ENCODE results near the gene PXDC1. TPM values are rescaled to one million over a fixed set of nuclear protein-coding genes. Genes with fewer than 3 reads are reported as not detected.
"Not testable (repeated sequence)": the region's sequence is repeated elsewhere in the genome, so short reads cannot be mapped to it uniquely, and the experiment has no call there.

PXDC1 gene
- total and polyA plus RNA-seq, 2 experiments from 2014 or later, result 12.3 to 16.1 TPM

GRCh38 chr6:3693831-3694230 lies 57.7 kb downstream of the PXDC1 start:
- Histone ChIP-seq H3K4me1 (ENCODE audit: low read depth) (no peaks in the 10 kb centered on the region), H3K4me3 (no peak overlapping the region), H3K36me3 (no peaks in the 10 kb centered on the region), H3K27ac (no peak overlapping the region), H3K27me3 (no peaks in the 10 kb centered on the region), H3K9me3 (ENCODE audit: low read depth) (no peaks in the 10 kb centered on the region)
- TF ChIP-seq CTCF (IDR thresholded peaks at IDR 0.05; ENCODE audit: low read depth, low read length), result no peak
- DNase-seq (ENCODE audit: low read depth in 1 of 2, low spot score in 1 of 2), result peak in 1 of 2 donors; percentile 25

GRCh38 chr6:3690506-3690905 lies 61.0 kb downstream of the PXDC1 start:
- Histone ChIP-seq H3K4me3 (no peak overlapping the region), H3K4me1 (ENCODE audit: low read depth) (no peaks in the 10 kb centered on the region), H3K27me3 (no peaks in the 10 kb centered on the region), H3K36me3 (no peaks in the 10 kb centered on the region), H3K9me3 (ENCODE audit: low read depth) (no peaks in the 10 kb centered on the region), H3K27ac (no peak overlapping the region)
- no peak for DNase-seq (ENCODE audit: low read depth in 1 of 2, low spot score in 1 of 2)
- no peak for TF ChIP-seq CTCF (IDR thresholded peaks at IDR 0.05; ENCODE audit: low read depth, low read length)

- H3K9me3 ChIP-seq (ENCODE audit: low read depth), result no peaks in the 10 kb centered on the region
- no peak for TF ChIP-seq CTCF (IDR thresholded peaks at IDR 0.05; ENCODE audit: low read depth, low read length)
- no peak overlapping the region for H3K27ac ChIP-seq
- H3K36me3 ChIP-seq, result no peaks in the 10 kb centered on the region
- no peak overlapping the region for H3K4me3 ChIP-seq
- H3K4me1 ChIP-seq (ENCODE audit: low read depth), result no peaks in the 10 kb centered on the region
- H3K27me3 ChIP-seq, result no peaks in the 10 kb centered on the region
- no peak for DNase-seq (ENCODE audit: low read depth in 1 of 2, low spot score in 1 of 2)
Measured at GRCh38 chr6:3687847-3688246, 63.7 kb downstream of the PXDC1 start.

GRCh38 chr6:3683331-3683730 lies 68.2 kb downstream of the PXDC1 start:
- H3K27me3 ChIP-seq, result no peaks in the 10 kb centered on the region
- no peak overlapping the region for H3K4me3 ChIP-seq
- no peaks in the 10 kb centered on the region for H3K9me3 ChIP-seq (ENCODE audit: low read depth)
- H3K4me1 ChIP-seq (ENCODE audit: low read depth), result no peaks in the 10 kb centered on the region
- no peak overlapping the region for H3K27ac ChIP-seq
- no peak for TF ChIP-seq CTCF (IDR thresholded peaks at IDR 0.05; ENCODE audit: low read depth, low read length)
- H3K36me3 ChIP-seq, result no peaks in the 10 kb centered on the region
- DNase-seq (ENCODE audit: low read depth in 1 of 2, low spot score in 1 of 2), result no peak

GRCh38 chr6:3678946-3679345 lies 72.6 kb downstream of the PXDC1 start:
- DNase-seq (ENCODE audit: low read depth in 1 of 2, low spot score in 1 of 2), result no peak
- Histone ChIP-seq H3K4me3 (no peak overlapping the region), H3K27ac (no peak overlapping the region), H3K9me3 (ENCODE audit: low read depth) (no peaks in the 10 kb centered on the region), H3K27me3 (no peaks in the 10 kb centered on the region), H3K4me1 (ENCODE audit: low read depth) (no peaks in the 10 kb centered on the region), H3K36me3 (no peaks in the 10 kb centered on the region)
- no peak for TF ChIP-seq CTCF (IDR thresholded peaks at IDR 0.05; ENCODE audit: low read depth, low read length)

- H3K4me1 ChIP-seq (ENCODE audit: low read depth); H3K27ac ChIP-seq; H3K9me3 ChIP-seq (ENCODE audit: low read depth): not testable (repeated sequence)
Measured at GRCh38 chr6:3677751-3678150, 73.8 kb downstream of the PXDC1 start.

GRCh38 chr6:3677351-3677750 lies 74.2 kb downstream of the PXDC1 start:
- not testable (repeated sequence) for H3K36me3 ChIP-seq; H3K27me3 ChIP-seq; H3K27ac ChIP-seq; H3K4me3 ChIP-seq; H3K4me1 ChIP-seq (ENCODE audit: low read depth); H3K9me3 ChIP-seq (ENCODE audit: low read depth); DNase-seq (ENCODE audit: low read depth in 1 of 2, low spot score in 1 of 2)

More at GRCh38 chr6:3677751-3678150, 73.8 kb downstream of the PXDC1 start:
- H3K36me3 ChIP-seq; DNase-seq (ENCODE audit: low read depth in 1 of 2, low spot score in 1 of 2); H3K4me3 ChIP-seq; H3K27me3 ChIP-seq: not testable (repeated sequence)
